Sigmoid colon (tissue), 7 donors: ENCODE results near the gene NDUFS2. TPM values are rescaled to one million over a fixed set of nuclear protein-coding genes. Genes with fewer than 3 reads are reported as not detected.
A peak's percentile ranks its signal among the peaks of the same experiment; 100 is the strongest.

Source experiments
- DNase-seq: peaks from one replicate; pipeline ENCODE4 v3.0.0-alpha.2; 2019
- H3K27ac ChIP-seq, 4 donors: fragments of 200-600 bp; sonication (generic); one replicate each; pipeline ENCODE4 v1.5.1; 2016 to 2019; ENCODE audit warnings: mild to moderate bottlenecking in 1 of 4
- H3K27me3 ChIP-seq, 3 donors: fragments of 200-600 bp; sonication (generic); one replicate each; pipeline ENCODE4 v1.5.1; 2019; ENCODE audit warnings: mild to moderate bottlenecking in 1 of 3
- H3K36me3 ChIP-seq, 4 donors: fragments of 200-600 bp; sonication (generic); one replicate each; pipeline ENCODE4 v1.5.1; 2016 to 2019
- H3K4me1 ChIP-seq, 4 donors: fragments of 200-600 bp; sonication (generic); one replicate each; pipeline ENCODE4 v1.5.1; 2017 to 2019
- H3K4me3 ChIP-seq, 4 donors: fragments of 200-600 bp; sonication (generic); one replicate each; pipeline ENCODE4 v1.5.1; 2017 to 2019; ENCODE audit warnings: mild to moderate bottlenecking in 2 of 4, moderate library complexity in 1 of 4
- H3K9me3 ChIP-seq, 4 donors: fragments of 200-600 bp in 3 of 4; sonication (generic) in 3 of 4; one replicate each; pipeline versions ENCODE4 v1.5.1 to v1.6.1; 2013 to 2019
- CTCF ChIP-seq, 4 experiments: fragments of 450-650 bp in 3 of 4; fragments of 200-600 bp in 1 of 4; IDR thresholded peaks; one replicate each; pipeline ENCODE4 v1.5.1; 2016 to 2019; ENCODE audit warnings: antibody characterized with exemption in 4 of 4, mild to moderate bottlenecking in 3 of 4, moderate library complexity in 2 of 4
- EP300 ChIP-seq, 4 donors: sonication (generic); formaldehyde crosslinking; IDR thresholded peaks; one replicate each; pipeline ENCODE4 v1.6.1; 2017; ENCODE audit warnings: antibody characterized with exemption in 4 of 4
- POLR2A ChIP-seq, 2 donors: fragments of 450-650 bp; IDR thresholded peaks; one replicate each; pipeline ENCODE4 v1.6.1; 2016; ENCODE audit warnings: antibody characterized with exemption in 2 of 2, mild to moderate bottlenecking in 2 of 2, moderate library complexity in 2 of 2
- POLR2AphosphoS5 ChIP-seq, 4 donors: sonication (generic); formaldehyde crosslinking; IDR thresholded peaks; one replicate each; pipeline ENCODE4 v1.6.1; 2017; ENCODE audit warnings: antibody characterized with exemption in 4 of 4
- WGBS, 2 donors: extraction: QIAGEN DNeasy Blood & Tissue Kit; methylation state at CpG; one replicate each; pipeline ENCODE4 v1.1.7; 2013; 5-methylcytosine and 5-hydroxymethylcytosine counted together
- intact Hi-C: fragments of 100-400 bp; cut with DNase I; formaldehyde crosslinking; loops from one replicate; pipeline ENCODE4 v1.15.1; 2023
- polyA plus RNA-seq, 3 donors: library from polyadenylated mRNA; stranded (reverse); fragments of 200-250 nt; gene quantifications; one replicate each; pipeline ENCODE4 v1.2.3, GENCODE V29; 2013
- total RNA-seq, 4 donors: library from RNA; depleted of rRNA; stranded (reverse); fragments of >200 nt; gene quantifications; one replicate each; pipeline ENCODE4 v1.1.0, GENCODE V29; 2016
- donor health status: healthy with polysubstance abuse.
- donor health status: Bipolar disorder and iron deficiency.
- donor health status: healthy.

Gene NDUFS2
- total and polyA plus RNA-seq, 7 donors: 79.6 to 194 (median 113) TPM

GRCh38 chr1:161164901-161165610 is 37.1 kb upstream of the NDUFS2 start:
- Histone ChIP-seq H3K27me3 (no peaks in the 10 kb centered on the region), H3K27ac (peak overlapping the region; percentile 82 to 89 (median 86)), H3K4me3 (peak overlapping the region; percentile 53 to 83 (median 78)), H3K36me3 (peaks cover 0 to 56% (median 15%) of the 10 kb centered on the region in 4 donors), H3K4me1 (peaks cover 0 to 49% (median 43%) of the 10 kb centered on the region in 4 donors), H3K9me3 (no peaks in the 10 kb centered on the region)
- WGBS, 2 donors: 55 to 67% methylated on average over 14 of the region's 14 CpGs
- no peak for DNase-seq
- TF ChIP-seq POLR2A (IDR thresholded peaks at IDR 0.05): no peak
- TF ChIP-seq POLR2AphosphoS5 (IDR thresholded peaks at IDR 0.05): no peak
- intact Hi-C loops: no loop called here

- WGBS, 2 donors: 0% methylated on average over 54 of the region's 54 CpGs
- Histone ChIP-seq H3K36me3 (peaks cover under 1 to 60% (median 23%) of the 10 kb centered on the region in 4 donors), H3K4me3 (peak within 1 kb of the TSS; percentile 53 to 83 (median 78)), H3K27me3 (no peaks in the 10 kb centered on the region), H3K27ac (peak within 1 kb of the TSS; percentile 82 to 89 (median 86)), H3K9me3 (no peaks in the 10 kb centered on the region), H3K4me1 (peaks cover 0 to 40% (median 33%) of the 10 kb centered on the region in 4 donors)
- intact Hi-C loops: loop anchor here (1.0 kb wide), 1 partner anchor 11 kb away; the partner anchor contains the start of gene B4GALT3
- peak; percentile 99 for DNase-seq
- peak in 3 of 4 experiments; percentile 28 to 40 (median 30) for TF ChIP-seq CTCF (IDR thresholded peaks at IDR 0.05)
- peak; percentile 75 to 85 (median 82) for TF ChIP-seq POLR2AphosphoS5 (IDR thresholded peaks at IDR 0.05)
- peak in 2 of 4 donors; percentile 8 to 58 for TF ChIP-seq EP300 (IDR thresholded peaks at IDR 0.05)
- TF ChIP-seq POLR2A (IDR thresholded peaks at IDR 0.05): peak in 1 of 2 donors; percentile 11
These were observed 36.2 kb upstream of the NDUFS2 start, which contains the start of gene PPOX for GRCh38 chr1:161165742-161166668. TSS of gene PPOX (plus strand) at chr1:161166426. CDS start at chr1:161166848, 422 bp downstream.

GRCh38 chr1:161166669-161167548 is 35.3 kb upstream of the NDUFS2 start:
- WGBS, 2 donors: 5 to 8% methylated on average over 33 of the region's 33 CpGs
- Histone ChIP-seq H3K9me3 (no peaks in the 10 kb centered on the region), H3K36me3 (peaks cover 10 to 66% (median 32%) of the 10 kb centered on the region in 4 donors), H3K27ac (peak overlapping the region; percentile 82 to 89 (median 86)), H3K4me1 (peaks cover 0 to 31% (median 24%) of the 10 kb centered on the region in 4 donors), H3K27me3 (no peaks in the 10 kb centered on the region), H3K4me3 (peak overlapping the region; percentile 53 to 83 (median 78))
- no peak for DNase-seq
- TF ChIP-seq CTCF (IDR thresholded peaks at IDR 0.05) (no peak), POLR2A (IDR thresholded peaks at IDR 0.05) (no peak), POLR2AphosphoS5 (IDR thresholded peaks at IDR 0.05) (no peak), EP300 (IDR thresholded peaks at IDR 0.05) (no peak)
- intact Hi-C loops: loop anchor here (1.0 kb wide), 1 partner anchor 10 kb away; the partner anchor contains the start of gene B4GALT3

- Histone ChIP-seq H3K36me3 (peaks cover 22 to 67% (median 39%) of the 10 kb centered on the region in 4 donors), H3K4me1 (peaks cover 0 to 44% (median 31%) of the 10 kb centered on the region in 4 donors)
- no peak for DNase-seq
These were observed 33.3 kb upstream of the NDUFS2 start for GRCh38 chr1:161168906-161169305.

More at GRCh38 chr1:161168906-161169305, 33.3 kb upstream of the NDUFS2 start:
- Histone ChIP-seq H3K27me3 (no peaks in the 10 kb centered on the region), H3K27ac (no peak overlapping the region), H3K4me3 (no peak overlapping the region), H3K9me3 (no peaks in the 10 kb centered on the region)
- TF ChIP-seq CTCF (IDR thresholded peaks at IDR 0.05) (no peak), POLR2AphosphoS5 (IDR thresholded peaks at IDR 0.05) (no peak), EP300 (IDR thresholded peaks at IDR 0.05) (no peak), POLR2A (IDR thresholded peaks at IDR 0.05) (no peak)
- WGBS, 2 donors: 94 to 96% methylated on average over 9 of the region's 9 CpGs
- intact Hi-C loops: no loop called here
